Suprapubic skin (tissue), 4 donors: ENCODE results near the gene RBM22. TPM values are rescaled to one million over a fixed set of nuclear protein-coding genes. Genes with fewer than 3 reads are reported as not detected.

ENCODE experiments used
- DNase-seq, 2 donors: peaks; one replicate each; pipeline ENCODE4 v3.0.0-alpha.2; 2019; ENCODE audit warnings: low spot score in 2 of 2
- H3K27ac ChIP-seq: fragments of 200-600 bp; sonication (generic); one replicate; pipeline ENCODE4 v1.5.1; 2019
- H3K27me3 ChIP-seq: fragments of 200-600 bp; sonication (generic); one replicate; pipeline ENCODE4 v1.5.1; 2019
- H3K36me3 ChIP-seq: fragments of 200-600 bp; sonication (generic); one replicate; pipeline ENCODE4 v1.5.1; 2019
- H3K4me1 ChIP-seq: fragments of 200-600 bp; sonication (generic); one replicate; pipeline ENCODE4 v1.5.1; 2019
- H3K4me3 ChIP-seq: fragments of 200-600 bp; sonication (generic); one replicate; pipeline ENCODE4 v1.5.1; 2019; ENCODE audit warnings: mild to moderate bottlenecking
- H3K9me3 ChIP-seq: fragments of 200-600 bp; sonication (generic); one replicate; pipeline ENCODE4 v1.5.1; 2019
- EP300 ChIP-seq: sonication (generic); formaldehyde crosslinking; IDR thresholded peaks from one replicate; pipeline ENCODE4 v1.6.1; 2017; ENCODE audit warnings: antibody characterized with exemption
- POLR2A ChIP-seq, 2 donors: fragments of 450-650 bp; IDR thresholded peaks; one replicate each; pipeline ENCODE4 v1.6.1; 2017; ENCODE audit warnings: antibody characterized with exemption in 2 of 2, mild to moderate bottlenecking in 2 of 2, moderate library complexity in 2 of 2
- POLR2AphosphoS5 ChIP-seq, 3 donors: sonication (generic); formaldehyde crosslinking; IDR thresholded peaks; one replicate each; pipeline ENCODE4 v1.6.1; 2017; ENCODE audit warnings: antibody characterized with exemption in 3 of 3
- WGBS: methylation state at CpG from one replicate; pipeline ENCODE4 v1.1.5; 2018; 5-methylcytosine and 5-hydroxymethylcytosine counted together
- total RNA-seq, 4 donors: library from RNA; depleted of rRNA; stranded (reverse); fragments of >200 nt; gene quantifications; one replicate each; pipeline ENCODE4 v1.1.0, GENCODE V29; 2016
- TF ChIP-seq, protein P1 (sequence below), 2 donors: fragments of 200-600 bp in 1 of 2; fragments of 450-650 bp in 1 of 2; sonication (generic) in 1 of 2; IDR thresholded peaks; one replicate each; pipeline ENCODE4 v1.5.1; 2016 to 2019; ENCODE audit warnings: antibody characterized with exemption in 2 of 2, mild to moderate bottlenecking in 1 of 2, moderate library complexity in 1 of 2

Gene RBM22
- total RNA-seq, 4 donors from 2014 or later: 30.1 to 63.9 (median 43.8) TPM

GRCh38 chr5:150655221-150655620 lies 45.6 kb downstream of the RBM22 start:
- TF ChIP-seq, protein P1, sequence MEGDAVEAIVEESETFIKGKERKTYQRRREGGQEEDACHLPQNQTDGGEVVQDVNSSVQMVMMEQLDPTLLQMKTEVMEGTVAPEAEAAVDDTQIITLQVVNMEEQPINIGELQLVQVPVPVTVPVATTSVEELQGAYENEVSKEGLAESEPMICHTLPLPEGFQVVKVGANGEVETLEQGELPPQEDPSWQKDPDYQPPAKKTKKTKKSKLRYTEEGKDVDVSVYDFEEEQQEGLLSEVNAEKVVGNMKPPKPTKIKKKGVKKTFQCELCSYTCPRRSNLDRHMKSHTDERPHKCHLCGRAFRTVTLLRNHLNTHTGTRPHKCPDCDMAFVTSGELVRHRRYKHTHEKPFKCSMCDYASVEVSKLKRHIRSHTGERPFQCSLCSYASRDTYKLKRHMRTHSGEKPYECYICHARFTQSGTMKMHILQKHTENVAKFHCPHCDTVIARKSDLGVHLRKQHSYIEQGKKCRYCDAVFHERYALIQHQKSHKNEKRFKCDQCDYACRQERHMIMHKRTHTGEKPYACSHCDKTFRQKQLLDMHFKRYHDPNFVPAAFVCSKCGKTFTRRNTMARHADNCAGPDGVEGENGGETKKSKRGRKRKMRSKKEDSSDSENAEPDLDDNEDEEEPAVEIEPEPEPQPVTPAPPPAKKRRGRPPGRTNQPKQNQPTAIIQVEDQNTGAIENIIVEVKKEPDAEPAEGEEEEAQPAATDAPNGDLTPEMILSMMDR (IDR thresholded peaks at IDR 0.05): no peak
- no peak for TF ChIP-seq EP300
- TF ChIP-seq POLR2AphosphoS5 (IDR thresholded peaks at IDR 0.05): no peak
- no peak for TF ChIP-seq POLR2A (IDR thresholded peaks at IDR 0.05)
- 98% methylated on average over 3 of the region's 3 CpGs for WGBS
- Histone ChIP-seq H3K27ac (no peak overlapping the region), H3K27me3 (no peaks in the 10 kb centered on the region), H3K4me1 (peaks cover 18% of the 10 kb centered on the region), H3K9me3 (no peaks in the 10 kb centered on the region), H3K4me3 (no peak overlapping the region), H3K36me3 (peaks cover under 1% of the 10 kb centered on the region)
- no peak for DNase-seq

DNA sequence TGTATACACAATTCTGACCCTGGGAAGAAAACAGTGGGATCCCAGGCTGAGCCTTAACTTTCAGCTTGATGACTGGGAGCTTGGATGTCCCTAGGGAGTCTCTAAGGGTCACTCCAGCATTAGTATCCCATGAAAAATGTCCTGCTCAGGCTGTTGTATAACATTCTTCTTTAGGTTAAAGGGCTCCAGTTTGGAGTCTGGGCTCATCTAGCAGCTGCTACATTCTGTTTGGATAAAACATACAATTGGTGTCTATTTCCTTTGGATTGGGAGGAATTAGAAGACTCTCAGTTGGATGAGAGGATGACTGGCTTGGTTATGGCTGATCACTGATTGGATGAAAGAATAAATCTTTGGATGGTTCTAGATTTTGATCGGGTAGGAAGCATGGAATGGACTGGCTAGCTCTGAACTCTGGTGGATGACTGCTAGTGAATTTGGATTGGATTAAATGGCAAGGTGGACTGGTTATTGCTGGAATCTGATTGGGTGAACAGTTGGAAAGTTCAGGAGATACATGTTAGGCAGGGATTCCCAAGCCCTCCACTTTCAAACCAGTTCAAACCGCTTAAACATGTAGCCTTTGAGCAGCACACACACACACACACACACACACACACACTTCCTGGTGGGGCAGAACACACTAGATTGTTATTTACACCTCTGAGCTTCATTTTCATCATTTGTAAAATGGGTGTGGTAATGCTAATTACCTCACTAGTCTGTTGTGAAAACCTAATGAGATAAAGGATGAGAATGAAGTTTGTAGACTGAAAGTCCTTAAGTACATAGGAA lies 46.9 kb downstream of the RBM22 start:
- no peak for DNase-seq
- H3K4me3 ChIP-seq: no peak overlapping the region
- no peaks in the 10 kb centered on the region for H3K9me3 ChIP-seq
- no peaks in the 10 kb centered on the region for H3K27me3 ChIP-seq
- peaks cover 11% of the 10 kb centered on the region for H3K36me3 ChIP-seq
- peaks cover 18% of the 10 kb centered on the region for H3K4me1 ChIP-seq
- no peak overlapping the region for H3K27ac ChIP-seq
- TF ChIP-seq, protein P1 (IDR thresholded peaks at IDR 0.05): no peak
- TF ChIP-seq POLR2AphosphoS5 (IDR thresholded peaks at IDR 0.05) (no peak), EP300 (no peak), POLR2A (IDR thresholded peaks at IDR 0.05) (no peak)
- 75% methylated on average over 2 of the region's 2 CpGs for WGBS

GRCh38 chr5:150653145-150653761 lies 47.6 kb downstream of the RBM22 start:
- Histone ChIP-seq H3K36me3 (peaks cover 18% of the 10 kb centered on the region), H3K27me3 (no peaks in the 10 kb centered on the region), H3K9me3 (no peaks in the 10 kb centered on the region), H3K4me1 (peaks cover 18% of the 10 kb centered on the region), H3K4me3 (no peak overlapping the region), H3K27ac (no peak overlapping the region)
- DNase-seq: no peak
- 80% methylated on average over 5 of the region's 5 CpGs for WGBS
- TF ChIP-seq, protein P1 (IDR thresholded peaks at IDR 0.05): no peak
- TF ChIP-seq EP300 (no peak), POLR2AphosphoS5 (IDR thresholded peaks at IDR 0.05) (no peak), POLR2A (IDR thresholded peaks at IDR 0.05) (no peak)

DNA sequence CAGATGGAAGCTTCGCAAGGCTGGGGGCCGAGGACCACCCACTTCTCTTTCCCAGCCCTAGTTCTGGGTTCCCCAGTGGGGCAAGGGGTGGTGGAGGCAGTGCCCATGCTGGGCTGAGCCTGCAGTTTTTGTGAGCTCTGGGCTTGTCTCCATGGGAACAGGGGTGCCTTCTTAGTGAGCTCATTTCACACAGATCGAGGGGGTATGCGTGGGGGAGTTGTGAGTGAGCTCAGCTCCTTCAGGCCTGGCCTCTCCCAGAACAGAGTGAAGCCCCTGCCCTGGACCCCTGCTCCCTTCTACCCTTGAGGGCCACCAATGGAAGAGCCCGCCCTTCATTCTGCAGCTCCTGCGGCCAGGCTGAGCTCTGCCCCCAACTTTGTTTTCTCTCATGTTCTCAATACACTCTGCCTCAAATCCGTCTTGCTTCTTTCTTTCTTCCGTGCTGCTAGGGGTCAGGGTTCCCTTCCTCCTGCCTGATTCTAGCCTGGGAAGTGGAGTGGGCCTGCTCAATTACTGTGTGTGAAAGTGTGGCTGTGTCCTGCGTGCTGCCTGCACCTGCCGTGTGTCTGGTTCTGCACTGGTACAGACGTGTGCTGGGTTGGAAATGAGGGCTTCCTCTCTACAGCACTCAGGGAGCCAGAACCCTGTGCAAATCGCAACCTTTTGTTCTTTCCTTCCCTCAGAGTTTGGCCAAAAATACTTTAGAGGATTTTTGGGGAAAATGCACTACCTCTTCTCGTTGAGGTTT lies 48.8 kb downstream of the RBM22 start:
- H3K27me3 ChIP-seq: no peaks in the 10 kb centered on the region
- peaks cover 13% of the 10 kb centered on the region for H3K4me1 ChIP-seq
- H3K9me3 ChIP-seq: no peaks in the 10 kb centered on the region
- no peak for DNase-seq
- no peak overlapping the region for H3K4me3 ChIP-seq
- peaks cover 23% of the 10 kb centered on the region for H3K36me3 ChIP-seq
- H3K27ac ChIP-seq: no peak overlapping the region
- WGBS: 88% methylated on average over 13 of the region's 13 CpGs
- TF ChIP-seq, protein P1 (IDR thresholded peaks at IDR 0.05): no peak
- TF ChIP-seq EP300 (no peak), POLR2A (IDR thresholded peaks at IDR 0.05) (no peak), POLR2AphosphoS5 (IDR thresholded peaks at IDR 0.05) (no peak)

GRCh38 chr5:150651382-150651781 lies 49.5 kb downstream of the RBM22 start:
- DNase-seq: no peak
- H3K4me1 ChIP-seq: peaks cover 6% of the 10 kb centered on the region
- TF ChIP-seq POLR2AphosphoS5 (IDR thresholded peaks at IDR 0.05) (no peak), EP300 (no peak), POLR2A (IDR thresholded peaks at IDR 0.05) (no peak)
- TF ChIP-seq, protein P1 (IDR thresholded peaks at IDR 0.05): no peak
- H3K9me3 ChIP-seq: no peaks in the 10 kb centered on the region
- no peaks in the 10 kb centered on the region for H3K27me3 ChIP-seq
- peaks cover 23% of the 10 kb centered on the region for H3K36me3 ChIP-seq
- H3K4me3 ChIP-seq: no peak overlapping the region
- 26% methylated on average over 1 of the region's 1 CpG for WGBS
- H3K27ac ChIP-seq: no peak overlapping the region
